Neural progenitor cell (in vitro differentiated cells): ENCODE data around the gene ELMO1. TPM values are rescaled to one million over a fixed set of nuclear protein-coding genes. Genes with fewer than 3 reads are reported as not detected.
A peak's percentile ranks its signal among the peaks of the same experiment; 100 is the strongest.

Source experiments
- DNase-seq: peaks from one replicate; pipeline ENCODE4 v3.0.0-alpha.2; 2016; ENCODE audit warnings: low spot score
- H2AFZ ChIP-seq: fragments of 200-600 bp; sonication (generic); replicated peaks from 2 replicates; pipeline ENCODE4 v1.6.1; 2016; ENCODE audit warnings: antibody characterized with exemption
- H3F3A ChIP-seq: fragments of 200-600 bp; sonication (generic); 2 replicates; pipeline ENCODE4 v1.6.1; 2016; ENCODE audit warnings: antibody characterized with exemption, low read depth
- H3K27ac ChIP-seq: fragments of 200-600 bp; sonication (generic); 2 replicates; pipeline ENCODE4 v1.5.1; 2016; ENCODE audit warnings: mild to moderate bottlenecking
- H3K27me3 ChIP-seq: fragments of 200-600 bp; sonication (generic); 2 replicates; pipeline ENCODE4 v1.6.1; 2016; ENCODE audit warnings: mild to moderate bottlenecking, moderate library complexity
- H3K36me3 ChIP-seq: fragments of 200-600 bp; sonication (generic); 2 replicates; pipeline ENCODE4 v1.5.1; 2016
- H3K4me1 ChIP-seq: fragments of 200-600 bp; sonication (generic); 2 replicates; pipeline ENCODE4 v1.6.1; 2016; ENCODE audit warnings: mixed run types
- H3K4me2 ChIP-seq: fragments of 200-600 bp; sonication (generic); 2 replicates; pipeline ENCODE4 v1.6.1; 2016
- H3K4me3 ChIP-seq: fragments of 200-600 bp; sonication (generic); 2 replicates; pipeline ENCODE4 v1.5.1; 2016
- H3K79me2 ChIP-seq: fragments of 200-600 bp; sonication (generic); 2 replicates; pipeline ENCODE4 v1.6.1; 2016; ENCODE audit warnings: low read depth
- H3K9ac ChIP-seq: fragments of 200-600 bp; sonication (generic); 2 replicates; pipeline ENCODE4 v1.6.1; 2016
- H3K9me3 ChIP-seq: fragments of 200-600 bp; sonication (generic); 2 replicates; pipeline ENCODE4 v1.5.1; 2016; ENCODE audit warnings: low read depth
- H4K20me1 ChIP-seq: fragments of 200-600 bp; sonication (generic); 2 replicates; pipeline ENCODE4 v1.6.1; 2016; ENCODE audit warnings: low read depth
- H3K27ac Mint-ChIP-seq: 3 replicates; pipeline ENCODE4 v1.8.0; 2021; ENCODE audit warnings: mixed read lengths
- H3K27me3 Mint-ChIP-seq: 2 replicates; pipeline ENCODE4 v1.8.0; 2022; ENCODE audit warnings: low read depth, mild to moderate bottlenecking, inconsistent platforms, moderate library complexity, mixed read lengths; ENCODE audit not compliant: insufficient read depth
- H3K36me3 Mint-ChIP-seq: 3 replicates; pipeline ENCODE4 v1.8.0; 2021; ENCODE audit warnings: mixed read lengths
- H3K4me1 Mint-ChIP-seq: 3 replicates; pipeline ENCODE4 v1.8.0; 2021; ENCODE audit warnings: mixed read lengths
- H3K4me3 Mint-ChIP-seq: 3 replicates; pipeline ENCODE4 v1.8.0; 2021; ENCODE audit warnings: mild to moderate bottlenecking, moderate library complexity, mixed read lengths
- H3K9me3 Mint-ChIP-seq: 3 replicates; pipeline ENCODE4 v1.8.0; 2020; ENCODE audit warnings: mixed read lengths
- EZH2 ChIP-seq: fragments of 200-600 bp; sonication (generic); IDR thresholded peaks from 2 replicates; pipeline ENCODE4 v1.6.1; 2017; ENCODE audit warnings: antibody characterized with exemption, mild to moderate bottlenecking, moderate library complexity
- EZH2phosphoT487 ChIP-seq: fragments of 200-600 bp; sonication (generic); IDR thresholded peaks from 2 replicates; pipeline ENCODE4 v1.6.1; 2017; ENCODE audit warnings: antibody characterized with exemption
- total RNA-seq: library from RNA; depleted of rRNA; stranded (reverse); fragments of >200 nt; gene quantifications from 2 replicates; pipeline ENCODE4 v1.2.3, GENCODE V29; 2015; ENCODE audit warnings: low replicate concordance
- TF ChIP-seq, protein P1 (sequence below): fragments of 200-600 bp; sonication (generic); IDR thresholded peaks from 2 replicates; pipeline ENCODE4 v1.5.1; 2017; ENCODE audit warnings: antibody characterized with exemption, mild to moderate bottlenecking

The ELMO1 gene
- total RNA-seq, 1 donor from 2014 or later = 22.0 TPM

DNA sequence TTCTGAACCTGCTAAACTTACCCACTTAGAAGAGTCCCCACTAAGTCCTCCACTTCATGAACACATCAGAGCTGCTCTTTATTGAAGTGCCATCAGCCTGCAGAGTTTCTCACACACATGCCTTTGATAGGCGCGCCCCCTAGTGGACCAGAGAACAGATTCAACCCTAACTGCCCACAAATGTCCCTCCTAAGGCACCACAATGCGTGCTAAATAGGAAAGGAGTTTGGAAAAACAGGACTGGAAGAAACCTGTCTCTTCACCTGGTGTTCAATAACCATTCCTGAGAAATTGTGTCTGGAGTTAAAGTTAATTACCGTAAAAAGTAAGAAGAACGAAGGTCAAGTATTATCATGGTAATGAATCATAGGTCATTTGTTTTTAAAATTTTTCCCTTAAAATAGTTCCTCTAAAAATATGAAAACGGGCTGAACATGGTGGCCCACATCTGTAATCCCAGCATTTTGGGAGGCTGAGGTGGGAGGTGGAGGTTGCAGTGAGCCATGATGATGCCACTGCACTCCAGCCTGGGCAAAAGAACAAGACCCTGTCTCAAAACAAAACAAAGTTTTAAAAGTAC is 249.7 kb downstream of the ELMO1 start:
- Histone ChIP-seq H2AFZ (no peak overlapping the region), H3K79me2 (no peaks in the 10 kb centered on the region), H3K27me3 (no peaks in the 10 kb centered on the region), H3K4me1 (no peaks in the 10 kb centered on the region), H3K4me2 (no peak overlapping the region), H3K9ac (no peak overlapping the region), H3F3A (no peaks in the 10 kb centered on the region), H3K36me3 (no peaks in the 10 kb centered on the region), H3K4me3 (no peak overlapping the region), H3K9me3 (no peaks in the 10 kb centered on the region), H4K20me1 (no peaks in the 10 kb centered on the region), H3K27ac (no peak overlapping the region)
- TF ChIP-seq, protein P1, sequence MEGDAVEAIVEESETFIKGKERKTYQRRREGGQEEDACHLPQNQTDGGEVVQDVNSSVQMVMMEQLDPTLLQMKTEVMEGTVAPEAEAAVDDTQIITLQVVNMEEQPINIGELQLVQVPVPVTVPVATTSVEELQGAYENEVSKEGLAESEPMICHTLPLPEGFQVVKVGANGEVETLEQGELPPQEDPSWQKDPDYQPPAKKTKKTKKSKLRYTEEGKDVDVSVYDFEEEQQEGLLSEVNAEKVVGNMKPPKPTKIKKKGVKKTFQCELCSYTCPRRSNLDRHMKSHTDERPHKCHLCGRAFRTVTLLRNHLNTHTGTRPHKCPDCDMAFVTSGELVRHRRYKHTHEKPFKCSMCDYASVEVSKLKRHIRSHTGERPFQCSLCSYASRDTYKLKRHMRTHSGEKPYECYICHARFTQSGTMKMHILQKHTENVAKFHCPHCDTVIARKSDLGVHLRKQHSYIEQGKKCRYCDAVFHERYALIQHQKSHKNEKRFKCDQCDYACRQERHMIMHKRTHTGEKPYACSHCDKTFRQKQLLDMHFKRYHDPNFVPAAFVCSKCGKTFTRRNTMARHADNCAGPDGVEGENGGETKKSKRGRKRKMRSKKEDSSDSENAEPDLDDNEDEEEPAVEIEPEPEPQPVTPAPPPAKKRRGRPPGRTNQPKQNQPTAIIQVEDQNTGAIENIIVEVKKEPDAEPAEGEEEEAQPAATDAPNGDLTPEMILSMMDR = peak; percentile 97
- no peak for TF ChIP-seq EZH2
- peaks cover 11% of the 10 kb centered on the region for H3K4me1 Mint-ChIP-seq
- H3K27me3 Mint-ChIP-seq = peaks cover 4% of the 10 kb centered on the region
- H3K27ac Mint-ChIP-seq = no peak overlapping the region
- DNase-seq = peak; percentile 89
- no peak overlapping the region for H3K4me3 Mint-ChIP-seq
- H3K9me3 Mint-ChIP-seq = no peaks in the 10 kb centered on the region
- H3K36me3 Mint-ChIP-seq = no peaks in the 10 kb centered on the region

DNA sequence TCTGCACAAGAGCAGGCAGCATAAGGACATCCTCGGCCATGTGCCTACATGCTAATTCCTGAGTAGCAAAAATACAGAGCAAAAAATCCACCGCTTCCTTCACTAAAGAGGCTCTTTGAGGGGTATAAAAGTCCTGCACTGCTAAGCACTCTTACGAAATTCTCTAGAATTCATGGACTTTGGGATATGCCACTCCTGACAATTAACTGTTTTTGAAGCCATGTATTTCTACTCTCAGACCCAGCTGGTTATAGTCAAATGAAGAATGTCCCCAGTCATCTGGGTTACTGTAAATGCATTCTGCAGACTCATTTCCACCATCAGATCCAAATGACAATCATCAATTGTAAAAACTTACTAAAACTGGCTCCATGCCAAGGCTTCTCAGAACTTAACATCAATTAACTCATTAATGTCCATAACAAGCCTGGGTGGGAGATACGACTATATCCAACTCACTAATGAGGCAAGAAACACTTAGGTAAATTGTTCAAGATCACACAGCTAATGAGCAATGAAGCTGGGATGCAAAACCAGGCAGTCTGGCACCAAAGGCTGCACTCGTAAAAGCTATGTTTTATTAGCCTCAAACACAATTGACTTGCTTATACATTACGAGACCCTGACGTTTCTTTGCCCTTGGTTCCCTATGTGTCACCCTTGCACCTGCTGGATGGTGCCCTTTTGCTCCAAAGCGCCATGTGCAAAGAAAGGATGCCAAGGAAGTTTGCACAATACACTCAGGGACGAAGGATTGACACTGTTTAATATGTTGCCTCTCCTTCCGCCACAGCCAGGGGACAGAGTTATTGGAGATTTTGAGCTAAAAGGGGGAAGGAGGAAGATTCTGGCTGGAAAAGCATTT is 250.4 kb downstream of the ELMO1 start:
- Histone ChIP-seq H3K4me1 (no peaks in the 10 kb centered on the region), H3K9me3 (no peaks in the 10 kb centered on the region), H3K4me3 (no peak overlapping the region), H3K27me3 (no peaks in the 10 kb centered on the region), H3K4me2 (no peak overlapping the region), H3K9ac (no peak overlapping the region), H3F3A (no peaks in the 10 kb centered on the region), H3K27ac (no peak overlapping the region), H3K79me2 (no peaks in the 10 kb centered on the region), H3K36me3 (no peaks in the 10 kb centered on the region), H2AFZ (no peak overlapping the region), H4K20me1 (no peaks in the 10 kb centered on the region)
- Mint-ChIP-seq H3K4me1 (peaks cover 11% of the 10 kb centered on the region), H3K27ac (no peak overlapping the region), H3K4me3 (no peak overlapping the region), H3K27me3 (peaks cover 4% of the 10 kb centered on the region), H3K36me3 (no peaks in the 10 kb centered on the region), H3K9me3 (no peaks in the 10 kb centered on the region)
- no peak for DNase-seq
- no peak for TF ChIP-seq EZH2phosphoT487
- TF ChIP-seq, protein P1 = no peak
- no peak for TF ChIP-seq EZH2

DNA sequence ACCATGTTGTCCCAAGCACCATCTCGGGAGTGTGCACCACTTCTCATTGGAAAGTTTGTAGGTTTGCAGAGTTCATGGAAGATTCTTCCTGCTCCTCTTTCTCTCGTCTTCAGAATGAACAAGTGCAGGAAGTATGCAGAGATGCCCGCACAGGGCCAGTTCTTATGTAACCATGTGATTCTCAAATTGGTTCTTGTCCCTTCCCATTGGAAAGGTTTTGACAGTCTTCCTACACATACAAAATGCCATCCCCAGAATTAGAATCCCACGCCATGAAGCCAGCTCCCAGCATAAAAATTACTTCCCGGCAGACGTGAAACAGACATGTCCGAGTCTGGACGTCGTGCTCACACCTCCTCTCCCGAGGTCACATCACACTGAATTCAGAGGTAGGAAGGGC is 251.6 kb downstream of the ELMO1 start:
- no peaks in the 10 kb centered on the region for H3K4me1 ChIP-seq
- H3K4me3 ChIP-seq = no peak overlapping the region

More for the DNA sequence above, 251.6 kb downstream of the ELMO1 start:
- no peaks in the 10 kb centered on the region for H3K9me3 Mint-ChIP-seq
- no peak for DNase-seq
- Histone ChIP-seq H3K4me2 (no peak overlapping the region), H3K79me2 (no peaks in the 10 kb centered on the region), H2AFZ (no peak overlapping the region), H3K9ac (no peak overlapping the region), H3F3A (no peaks in the 10 kb centered on the region), H3K36me3 (no peaks in the 10 kb centered on the region), H3K27ac (no peak overlapping the region), H3K27me3 (no peaks in the 10 kb centered on the region), H4K20me1 (no peaks in the 10 kb centered on the region), H3K9me3 (no peaks in the 10 kb centered on the region)
- H3K4me1 Mint-ChIP-seq = peaks cover 11% of the 10 kb centered on the region
- H3K36me3 Mint-ChIP-seq = no peaks in the 10 kb centered on the region
- TF ChIP-seq, protein P1 = no peak
- TF ChIP-seq EZH2phosphoT487 (no peak), EZH2 (no peak)
- H3K27me3 Mint-ChIP-seq = peaks cover 4% of the 10 kb centered on the region
- no peak overlapping the region for H3K4me3 Mint-ChIP-seq
- no peak overlapping the region for H3K27ac Mint-ChIP-seq
